Endometrial microvascular endothelial cells (primary cell): ENCODE measurements around the gene CCDC74A. TPM values are rescaled to one million over a fixed set of nuclear protein-coding genes. Genes with fewer than 3 reads are reported as not detected.
"Not testable (repeated sequence)": the region's sequence is repeated elsewhere in the genome, so short reads cannot be mapped to it uniquely, and the experiment has no call there.

Experiments
- in situ Hi-C: cut with HindIII; loops from 2 replicates; pipeline ENCODE4 v1.10.0; 2017; ENCODE audit warnings: low sequenced_read_pairs, low pct_unique_long_range_greater_than_20kb; ENCODE audit errors: inconsistent ontology term
- total RNA-seq: library from RNA; depleted of rRNA; stranded (reverse); fragments of >200 nt; gene quantifications from one replicate; pipeline ENCODE4 v1.2.3, GENCODE V29; 2015; ENCODE audit errors: inconsistent ontology term

The CCDC74A gene
- total RNA-seq, 1 donor from 2014 or later, result 0.09 TPM

DNA sequence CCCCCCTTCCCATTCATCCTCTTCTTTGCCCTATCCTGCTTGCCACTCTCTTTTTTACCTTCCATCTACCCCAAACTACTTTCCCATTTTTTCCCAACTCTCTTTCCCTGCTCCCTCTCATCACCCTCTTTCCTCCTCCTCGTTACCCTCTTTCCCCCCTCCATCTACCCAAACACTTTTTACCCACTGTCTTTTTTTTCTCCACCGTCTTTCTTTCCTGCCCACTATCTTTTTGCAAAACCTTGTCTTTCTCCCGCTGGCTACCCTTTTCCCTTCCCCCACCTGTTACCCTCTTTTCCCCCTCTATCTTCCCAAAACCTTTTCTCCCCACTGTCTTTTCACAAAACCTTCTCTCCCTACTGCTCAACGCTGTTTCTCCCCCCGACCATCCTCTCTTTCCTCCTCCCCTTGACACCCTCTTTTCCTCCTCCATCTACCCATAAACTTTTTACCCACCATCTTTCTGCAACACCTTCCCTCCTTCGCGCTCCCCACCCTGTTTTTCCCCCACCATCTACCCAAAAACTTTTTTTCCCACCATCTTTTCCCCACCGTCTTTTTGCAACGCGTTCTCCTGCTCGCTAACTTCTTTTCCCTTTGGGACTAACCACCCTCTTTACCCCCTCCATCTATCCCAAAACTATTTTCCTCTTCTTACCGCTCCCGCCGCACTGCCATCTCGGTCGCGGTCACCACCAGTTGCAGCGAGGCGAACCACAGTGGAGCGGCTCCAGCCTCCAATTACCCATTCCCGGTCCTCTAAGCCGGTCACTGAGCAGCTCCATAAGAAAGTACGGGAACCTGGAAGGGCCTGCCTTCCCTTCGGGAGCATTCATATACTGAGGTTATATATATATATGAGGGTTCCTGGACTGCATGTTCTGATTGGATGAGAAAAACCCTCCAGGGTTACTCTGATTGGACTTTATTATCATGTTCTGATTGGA, 15.0 kb downstream of the CCDC74A start:
- in situ Hi-C loops, result no loop called here

DNA sequence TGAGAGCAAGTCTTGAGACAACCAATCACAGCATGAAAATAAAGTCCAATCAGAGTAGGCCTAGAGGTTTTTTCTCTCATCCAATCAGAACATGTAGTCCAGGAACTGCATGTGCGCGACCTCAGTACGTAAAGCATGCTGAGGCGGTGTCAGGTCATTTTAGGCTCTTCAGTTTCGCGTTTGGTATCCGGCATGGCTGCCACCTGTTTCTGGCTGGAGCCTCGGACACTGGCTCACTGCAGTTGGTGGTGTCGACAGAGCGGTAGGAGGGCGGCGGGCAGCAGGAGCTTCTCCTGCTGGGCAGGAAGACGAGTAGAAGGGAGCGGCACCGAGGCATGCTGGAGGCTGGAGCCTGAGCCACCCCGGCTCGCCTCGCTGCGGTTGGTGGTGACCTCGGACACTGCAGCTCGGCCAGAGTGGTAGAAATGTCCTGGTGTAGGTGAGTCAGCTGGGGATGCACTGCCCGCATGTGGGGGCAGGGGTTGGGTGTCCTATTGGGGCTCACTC, 15.8 kb downstream of the CCDC74A start:
- in situ Hi-C loops, result no loop called here

DNA sequence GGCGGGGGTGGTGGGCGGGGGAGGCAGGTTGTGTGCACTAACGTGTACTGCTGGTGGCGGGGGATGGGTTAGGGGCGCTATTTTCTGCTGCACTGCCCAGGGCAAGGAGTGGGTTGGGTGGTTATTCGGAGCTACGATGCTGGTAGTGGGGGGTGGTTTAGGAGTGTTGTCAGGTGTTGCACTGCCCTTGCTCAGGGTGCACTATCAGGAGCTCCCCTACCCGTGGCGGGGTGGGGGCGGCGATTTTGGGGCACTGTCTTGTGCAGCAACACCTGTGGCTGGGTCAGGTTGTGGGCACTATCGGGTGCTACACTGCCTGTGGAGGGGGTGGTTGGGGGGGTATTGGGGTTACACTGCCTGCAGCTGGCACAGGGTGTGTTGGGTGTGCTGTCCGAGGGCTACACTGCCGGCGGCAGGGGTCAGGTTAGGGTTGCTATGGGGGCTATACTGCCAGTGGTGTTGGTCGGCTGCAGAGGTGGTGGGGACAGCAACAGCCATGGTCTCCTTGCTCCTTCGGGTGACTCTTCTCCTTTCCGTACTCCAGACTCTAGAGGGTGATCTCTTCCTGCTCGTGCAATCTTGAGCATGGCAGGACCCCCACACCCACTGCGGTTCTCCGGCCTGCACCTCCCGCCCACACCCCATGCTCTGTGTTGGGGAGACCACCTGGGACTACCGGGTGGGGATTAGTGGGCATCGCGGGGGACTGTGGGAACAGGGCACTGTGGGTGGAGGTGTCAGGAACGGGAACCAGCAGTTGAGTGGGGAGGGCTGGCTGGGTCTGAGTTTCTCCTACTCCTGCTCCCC, 16.5 kb downstream of the CCDC74A start:
- in situ Hi-C loops, result not testable (repeated sequence)

DNA sequence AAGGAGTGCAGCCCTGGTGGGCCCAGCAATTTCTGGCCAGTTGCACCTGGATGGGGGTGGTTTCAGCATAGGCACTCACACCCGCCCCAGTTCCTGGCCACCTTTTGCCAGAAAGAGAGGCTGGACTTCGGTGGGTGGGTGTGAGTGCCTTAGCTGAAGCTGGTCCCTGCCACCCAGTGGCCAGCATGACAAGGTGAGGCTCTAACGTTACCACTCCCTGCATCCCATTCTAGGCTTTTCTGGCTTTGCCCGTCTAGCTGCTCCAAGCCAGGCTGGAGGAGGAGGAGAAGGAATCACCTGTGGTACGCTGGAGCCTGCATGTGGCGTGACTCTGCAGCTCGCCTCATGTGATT, 17.1 kb downstream of the CCDC74A start:
- in situ Hi-C loops, result not testable (repeated sequence)

DNA sequence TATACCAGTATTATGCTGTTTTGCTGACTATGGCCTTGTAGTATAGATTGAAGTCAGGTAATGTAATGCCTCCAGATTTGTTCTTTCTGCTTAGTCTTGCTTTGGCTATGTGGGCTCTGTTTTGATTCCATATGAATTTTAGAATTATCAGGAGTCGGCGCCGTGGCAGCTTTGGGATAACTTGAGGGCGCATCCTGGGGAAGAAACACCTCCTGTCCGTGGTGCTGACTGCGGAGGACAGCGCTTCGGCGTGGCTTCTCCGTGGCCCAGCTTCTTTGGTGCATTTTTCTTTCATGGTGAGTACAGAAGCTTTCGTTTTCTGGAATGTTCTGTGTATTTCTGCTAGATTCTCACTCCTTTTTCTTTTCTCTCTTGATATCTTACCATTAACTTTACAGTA, 25.2 kb downstream of the CCDC74A start:
- in situ Hi-C loops, result no loop called here

DNA sequence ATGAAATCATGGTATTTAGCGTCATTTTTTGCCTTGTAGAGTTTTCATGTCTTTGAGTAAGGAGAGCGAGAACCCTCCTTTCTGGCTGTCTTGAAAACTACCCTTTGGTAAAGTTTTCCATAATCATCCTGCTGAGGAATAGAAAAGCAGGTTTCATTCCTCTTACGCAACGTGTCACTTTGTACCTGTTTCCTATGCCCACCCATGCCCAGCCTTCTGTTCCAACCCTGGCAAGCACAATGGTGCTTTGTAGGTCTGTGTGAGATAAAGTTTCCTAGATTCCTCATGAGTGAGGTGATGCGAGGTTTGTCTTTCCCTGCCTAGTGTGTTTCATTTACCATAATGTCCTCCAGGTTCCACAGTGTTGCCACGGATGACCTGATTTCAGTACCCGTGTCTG, 29.3 kb downstream of the CCDC74A start:
- in situ Hi-C loops, result no loop called here

DNA sequence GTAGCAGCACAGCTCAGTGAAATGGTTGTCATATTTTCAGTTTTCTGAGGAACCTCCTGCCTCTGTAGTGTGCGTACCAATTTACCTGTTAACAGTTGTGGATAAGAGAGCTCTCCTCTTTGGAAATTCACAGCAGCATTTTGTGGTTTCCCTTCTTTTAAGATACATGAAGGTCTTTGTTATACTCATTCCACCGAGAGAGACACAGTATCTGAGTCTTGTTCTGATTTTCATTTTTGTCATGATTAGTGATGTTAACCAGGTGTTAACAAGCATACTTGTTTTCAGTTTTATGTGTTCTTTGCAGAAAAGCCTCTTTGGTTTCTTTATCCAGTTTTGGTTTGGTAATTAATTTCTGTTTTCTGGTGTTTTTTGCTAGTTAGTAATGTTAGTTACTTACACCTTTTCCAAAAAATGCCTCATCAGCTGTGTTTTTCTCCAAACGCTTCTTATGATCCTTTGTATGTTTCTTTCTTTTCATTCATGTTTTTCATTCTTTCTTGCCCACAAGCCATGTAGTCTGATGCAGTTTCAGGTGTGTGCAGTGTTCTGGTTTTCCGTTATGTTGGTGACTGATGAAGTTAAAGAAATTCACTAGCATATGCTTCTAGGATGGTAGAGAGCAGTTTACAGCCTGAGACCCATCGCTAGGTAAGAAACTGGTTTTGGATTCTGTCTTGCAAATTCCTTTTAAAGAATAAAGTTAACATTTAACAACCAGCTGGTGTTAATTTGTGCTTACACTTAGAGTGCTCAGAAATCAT, 30.1 kb downstream of the CCDC74A start:
- in situ Hi-C loops, result no loop called here

DNA sequence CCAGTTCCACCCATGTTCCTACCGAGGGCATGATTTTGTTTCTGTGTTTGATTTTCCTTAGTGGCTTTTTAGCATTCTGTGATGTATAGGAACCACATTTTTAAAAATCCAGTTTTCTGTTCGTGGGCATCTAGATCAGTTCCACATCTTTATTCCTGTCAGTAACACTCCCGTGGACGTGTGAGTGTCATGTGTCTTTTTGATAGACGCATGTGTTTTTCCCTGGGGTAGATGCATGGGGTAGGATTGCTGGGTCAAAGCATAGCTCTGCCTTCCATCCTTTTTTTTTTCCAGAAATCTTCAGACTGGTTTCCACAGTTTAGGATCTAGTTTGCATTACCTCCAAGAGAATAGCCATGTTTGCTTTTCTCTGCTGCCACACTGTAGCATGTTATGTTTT, 38.7 kb downstream of the CCDC74A start:
- in situ Hi-C loops, result no loop called here

- in situ Hi-C loops, result no loop called here
Measured at GRCh38 chr2:131567891-131568290, 40.2 kb downstream of the CCDC74A start.

- in situ Hi-C loops, result not testable (repeated sequence)
Measured at GRCh38 chr2:131568401-131568800, 40.7 kb downstream of the CCDC74A start.

DNA sequence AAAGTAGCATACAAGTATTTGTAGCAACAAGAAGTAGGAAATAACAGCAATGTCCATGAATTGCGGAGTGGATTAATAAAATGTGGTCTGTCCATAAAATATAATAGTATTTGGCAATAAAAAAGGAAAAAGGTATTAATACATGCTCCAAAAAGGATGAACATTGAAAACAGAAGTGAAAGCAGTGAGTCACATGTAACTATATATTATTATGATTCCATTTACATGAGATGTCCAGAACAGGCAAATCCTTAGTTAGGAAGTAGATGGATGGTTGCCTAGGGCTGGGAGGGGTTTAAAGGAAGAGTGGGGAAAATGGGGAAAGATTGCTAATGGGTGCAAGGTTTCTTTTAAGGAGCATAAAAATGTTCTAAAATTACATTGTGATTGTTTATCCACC, 44.5 kb downstream of the CCDC74A start:
- in situ Hi-C loops, result no loop called here

- in situ Hi-C loops, result no loop called here
Measured at GRCh38 chr2:131577812-131578211, 50.1 kb downstream of the CCDC74A start.

- in situ Hi-C loops, result no loop called here
Measured at GRCh38 chr2:131580187-131580586, 52.5 kb downstream of the CCDC74A start.

Other genes starting within 250 kb of the CCDC74A start
- gene RAB6D, start 163.7 kb upstream of the CCDC74A start, total RNA-seq, result not detected
- gene TUBA3D, start 51.8 kb upstream of the CCDC74A start, total RNA-seq, result not detected
- 102 TPM for gene MZT2A, start 35.5 kb upstream of the CCDC74A start, total RNA-seq